SK-N-MC (cell line): ENCODE data around the gene RNF121.

Experiments
- EZH2 ChIP-seq: fragments of 200-600 bp; sonication (generic); IDR thresholded peaks from one replicate; pipeline ENCODE4 v1.6.1; 2017; ENCODE audit warnings: antibody characterized with exemption
- POLR2AphosphoS5 ChIP-seq: IDR thresholded peaks from 2 replicates; pipeline ENCODE4 v1.6.1; 2012; ENCODE audit warnings: mild to moderate bottlenecking, low read depth, low read length, borderline replicate concordance

DNA sequence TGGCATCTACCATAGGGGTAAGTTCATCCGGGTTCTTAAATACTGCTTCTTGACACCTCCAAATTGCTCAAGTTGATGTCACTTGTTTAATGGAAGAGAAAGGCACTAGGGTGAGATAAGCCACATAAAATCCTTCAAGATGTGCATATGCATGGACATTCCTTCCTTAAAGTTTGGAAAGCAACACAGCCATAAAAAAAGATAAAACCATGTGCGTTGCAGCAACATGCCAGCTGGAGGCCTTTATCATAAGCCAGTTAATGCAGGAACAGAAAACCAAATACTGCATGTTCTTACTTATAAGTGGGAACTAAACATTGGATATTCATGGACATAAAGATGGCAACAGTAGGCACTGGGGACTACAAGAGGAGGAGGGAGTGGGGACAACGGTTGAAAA is 61.9 kb downstream of the RNF121 start:
- TF ChIP-seq POLR2AphosphoS5 (no peak), EZH2 (no peak)
